Tibial artery (tissue), 4 donors: Measurements from ENCODE around the gene CYP2U1.

Experiments
- DNase-seq, 2 donors: peaks; one replicate each; pipeline ENCODE4 v3.0.0-alpha.2; 2019
- H3K27ac ChIP-seq, 2 donors: fragments of 200-600 bp; sonication (generic) in 1 of 2; 1 replicate in 1 of 2; 2 replicates in 1 of 2; pipeline ENCODE4 v1.5.1; 2018 to 2019; ENCODE audit warnings: mild to moderate bottlenecking in 1 of 2
- H3K27me3 ChIP-seq, 2 donors: fragments of 200-600 bp; sonication (generic) in 1 of 2; one replicate each; pipeline versions ENCODE4 v1.5.1 to v1.6.0; 2016 to 2019
- H3K36me3 ChIP-seq, 3 donors: fragments of 200-600 bp; sonication (generic) in 2 of 3; one replicate each; pipeline ENCODE4 v1.5.1; 2016 to 2019; ENCODE audit warnings: mild to moderate bottlenecking in 2 of 3
- H3K4me1 ChIP-seq, 4 donors: fragments of 200-600 bp; sonication (generic) in 2 of 4; 1 replicate in 3 of 4; 2 replicates in 1 of 4; pipeline ENCODE4 v1.5.1; 2016 to 2019
- H3K4me3 ChIP-seq, 2 donors: fragments of 200-600 bp; sonication (generic) in 1 of 2; 1 replicate in 1 of 2; 2 replicates in 1 of 2; pipeline ENCODE4 v1.5.1; 2018 to 2019; ENCODE audit warnings: mild to moderate bottlenecking in 2 of 2
- H3K9me3 ChIP-seq, 3 donors: fragments of 200-600 bp; sonication (generic) in 1 of 3; one replicate each; pipeline ENCODE4 v1.5.1; 2016 to 2019
- intact Hi-C: fragments of 100-400 bp; cut with DNase I; formaldehyde crosslinking; loops from one replicate; pipeline ENCODE4 v1.15.0; 2023; ENCODE audit warnings: low total_unique reads
- TF ChIP-seq, protein P1 (sequence below), 2 experiments: fragments of 200-600 bp in 1 of 2; fragments of 450-650 bp in 1 of 2; IDR thresholded peaks; one replicate each; pipeline ENCODE4 v1.5.1; 2017 to 2019; ENCODE audit warnings: antibody characterized with exemption in 2 of 2, mild to moderate bottlenecking in 1 of 2, moderate library complexity in 1 of 2

The CYP2U1 gene

DNA sequence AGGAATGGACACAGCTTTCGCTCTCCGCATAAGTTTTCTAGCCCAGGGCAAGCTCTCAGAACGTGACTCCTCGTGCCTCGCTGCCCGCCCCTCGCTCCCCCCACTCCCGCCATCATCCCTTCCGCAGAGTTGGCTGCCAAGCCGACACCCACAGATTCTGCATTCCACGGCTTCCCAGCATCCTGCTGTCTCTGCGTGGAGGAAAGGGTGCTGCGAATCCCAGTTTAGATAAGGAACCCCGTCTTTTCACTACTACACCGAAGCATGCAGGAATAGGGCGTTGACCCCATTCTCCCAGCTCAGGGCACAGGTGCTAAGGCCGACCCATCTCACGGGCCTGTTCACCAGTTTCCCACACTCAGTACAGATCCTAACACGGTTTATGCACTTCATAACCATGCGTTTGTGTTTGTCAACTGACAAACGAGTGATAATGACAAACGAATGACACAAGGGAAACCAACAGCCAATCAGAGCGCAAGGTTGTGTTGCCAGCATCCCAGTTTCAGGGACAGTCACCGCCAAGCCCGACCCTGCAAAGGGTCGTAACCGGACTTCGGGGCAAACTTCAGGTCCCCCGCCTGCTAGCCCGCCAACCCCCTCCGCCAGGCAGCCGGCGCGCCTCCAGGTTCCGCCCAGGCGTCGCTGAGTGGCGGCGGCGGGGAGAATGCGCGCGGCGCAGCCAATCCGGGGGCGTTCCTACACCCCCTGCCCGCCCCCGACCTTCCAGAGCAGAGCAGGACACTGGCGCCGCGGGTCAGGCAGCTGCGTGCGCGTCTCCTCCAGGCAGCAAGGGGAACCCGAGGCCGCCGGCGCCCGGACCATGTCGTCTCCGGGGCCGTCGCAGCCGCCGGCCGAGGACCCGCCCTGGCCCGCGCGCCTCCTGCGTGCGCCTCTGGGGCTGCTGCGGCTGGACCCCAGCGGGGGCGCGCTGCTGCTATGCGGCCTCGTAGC is at the start of gene CYP2U1:
TSS of gene CYP2U1 (plus strand) at position 729 of the 954 bp plus-strand sequence. CDS start at position 824, 95 bp downstream.
- intact Hi-C loops = loop anchor here (10.0 kb wide), 3 partner anchors 54 to 106 kb away; partner anchors contain the start of genes HADH and SGMS2
- TF ChIP-seq, protein P1, sequence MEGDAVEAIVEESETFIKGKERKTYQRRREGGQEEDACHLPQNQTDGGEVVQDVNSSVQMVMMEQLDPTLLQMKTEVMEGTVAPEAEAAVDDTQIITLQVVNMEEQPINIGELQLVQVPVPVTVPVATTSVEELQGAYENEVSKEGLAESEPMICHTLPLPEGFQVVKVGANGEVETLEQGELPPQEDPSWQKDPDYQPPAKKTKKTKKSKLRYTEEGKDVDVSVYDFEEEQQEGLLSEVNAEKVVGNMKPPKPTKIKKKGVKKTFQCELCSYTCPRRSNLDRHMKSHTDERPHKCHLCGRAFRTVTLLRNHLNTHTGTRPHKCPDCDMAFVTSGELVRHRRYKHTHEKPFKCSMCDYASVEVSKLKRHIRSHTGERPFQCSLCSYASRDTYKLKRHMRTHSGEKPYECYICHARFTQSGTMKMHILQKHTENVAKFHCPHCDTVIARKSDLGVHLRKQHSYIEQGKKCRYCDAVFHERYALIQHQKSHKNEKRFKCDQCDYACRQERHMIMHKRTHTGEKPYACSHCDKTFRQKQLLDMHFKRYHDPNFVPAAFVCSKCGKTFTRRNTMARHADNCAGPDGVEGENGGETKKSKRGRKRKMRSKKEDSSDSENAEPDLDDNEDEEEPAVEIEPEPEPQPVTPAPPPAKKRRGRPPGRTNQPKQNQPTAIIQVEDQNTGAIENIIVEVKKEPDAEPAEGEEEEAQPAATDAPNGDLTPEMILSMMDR (IDR thresholded peaks at IDR 0.05) = peak; percentile 20 to 31
- Histone ChIP-seq H3K27me3 (no peaks in the 10 kb centered on the region), H3K9me3 (no peaks in the 10 kb centered on the region), H3K27ac (peak within 1 kb of the TSS; percentile 88 to 89), H3K4me3 (peak within 1 kb of the TSS; percentile 75 to 84), H3K4me1 (peaks cover 0 to 30% (median 13%) of the 10 kb centered on the region in 4 donors), H3K36me3 (peaks cover 0 to 5% (median 0%) of the 10 kb centered on the region in 3 donors)
- DNase-seq = peak; percentile 91 to 95

DNA sequence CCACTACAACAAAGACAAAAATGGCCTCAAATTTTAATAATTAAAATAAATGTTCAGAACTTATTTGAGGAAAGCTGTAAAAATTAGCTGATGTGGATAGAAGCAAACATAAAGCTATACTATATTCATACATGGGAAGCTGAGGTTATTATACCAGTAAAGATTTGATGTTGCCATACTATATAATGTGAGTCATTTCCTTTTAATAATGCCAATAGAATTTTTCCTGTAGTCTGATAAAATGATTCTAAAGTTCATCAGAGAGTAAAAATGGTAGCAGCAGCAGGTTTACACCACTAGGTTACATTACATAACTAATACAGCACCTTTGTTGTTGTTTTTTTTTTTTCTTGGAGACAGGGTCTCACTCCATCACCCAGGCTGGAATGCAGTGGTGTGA is 45.5 kb upstream of the CYP2U1 start:
- H3K36me3 ChIP-seq = no peaks in the 10 kb centered on the region
- H3K9me3 ChIP-seq = peaks cover 0 to 9% (median 0%) of the 10 kb centered on the region in 3 donors
- H3K4me3 ChIP-seq = no peak overlapping the region
- intact Hi-C loops = no loop called here
- H3K27me3 ChIP-seq = no peaks in the 10 kb centered on the region
- DNase-seq = no peak
- TF ChIP-seq, protein P1 (IDR thresholded peaks at IDR 0.05) = no peak
- H3K27ac ChIP-seq = no peak overlapping the region
- H3K4me1 ChIP-seq = no peaks in the 10 kb centered on the region

DNA sequence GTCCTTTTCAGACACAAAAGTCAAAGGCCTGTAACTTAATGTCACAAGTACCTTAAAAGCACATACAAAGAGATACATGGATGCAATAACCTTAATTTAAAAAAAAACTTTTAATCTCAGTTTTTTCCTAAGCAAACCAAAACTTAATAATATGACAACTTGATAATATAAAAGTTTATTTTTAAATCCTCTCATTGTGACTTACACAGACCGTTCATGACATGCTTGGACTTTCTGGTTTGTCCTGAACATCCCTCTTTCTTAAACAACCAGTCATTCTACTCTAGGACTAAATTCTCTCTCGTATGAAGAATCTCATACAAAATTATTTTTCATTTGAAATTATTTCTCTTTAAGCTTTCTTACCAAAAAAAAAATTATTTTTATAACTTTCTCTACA is 43.1 kb upstream of the CYP2U1 start:
- intact Hi-C loops = no loop called here

DNA sequence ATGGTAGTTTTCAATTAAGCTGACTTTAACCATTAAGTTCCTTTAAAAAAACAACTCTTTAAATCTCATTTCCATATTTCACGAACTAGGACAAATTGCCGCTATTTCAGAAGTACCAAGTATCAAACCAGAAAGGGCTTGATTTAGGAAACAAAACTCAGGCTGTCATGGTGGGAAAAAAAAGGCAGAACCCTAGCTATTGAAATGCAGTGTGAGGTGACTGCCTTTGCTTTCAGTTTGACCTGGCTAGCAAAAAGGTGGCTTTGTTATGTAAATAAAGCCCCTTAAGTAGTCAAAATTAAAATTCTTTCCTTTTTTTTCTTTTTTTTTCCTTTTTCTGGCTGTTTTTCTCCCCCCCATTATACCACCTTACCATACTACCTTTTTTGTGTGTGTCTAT is 40.6 kb upstream of the CYP2U1 start:
- intact Hi-C loops = no loop called here

More for the DNA sequence above, 43.1 kb upstream of the CYP2U1 start:
- TF ChIP-seq, protein P1 (IDR thresholded peaks at IDR 0.05) = no peak
- H3K27ac ChIP-seq = no peak overlapping the region
- DNase-seq = no peak
- no peak overlapping the region for H3K4me3 ChIP-seq
- H3K9me3 ChIP-seq = peaks cover 0 to 9% (median 0%) of the 10 kb centered on the region in 3 donors
- H3K27me3 ChIP-seq = no peaks in the 10 kb centered on the region
- H3K4me1 ChIP-seq = no peaks in the 10 kb centered on the region
- H3K36me3 ChIP-seq = no peaks in the 10 kb centered on the region

DNA sequence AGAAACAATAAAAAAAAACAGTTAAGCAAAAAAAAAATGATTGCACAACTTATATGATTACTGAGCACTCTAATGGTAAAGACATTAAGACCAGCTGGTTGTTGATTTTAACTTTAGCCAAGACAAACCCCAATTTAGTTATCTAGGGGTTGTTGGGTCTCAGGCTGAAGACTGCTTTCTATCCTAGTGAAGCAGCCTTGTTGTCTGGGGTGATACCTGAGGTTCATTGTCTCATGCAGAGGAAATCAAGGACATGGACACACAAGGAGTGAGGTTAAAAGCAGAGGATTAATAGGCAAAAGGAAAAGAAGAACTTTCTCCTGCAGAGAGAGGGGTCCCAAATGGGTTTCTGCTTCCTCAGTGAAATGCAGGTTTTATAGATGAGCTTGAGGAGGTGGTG is 40.0 kb upstream of the CYP2U1 start:
- intact Hi-C loops = no loop called here
- H3K27ac ChIP-seq = no peak overlapping the region

More for the DNA sequence above, 40.6 kb upstream of the CYP2U1 start:
- TF ChIP-seq, protein P1 (IDR thresholded peaks at IDR 0.05) = no peak
- Histone ChIP-seq H3K36me3 (no peaks in the 10 kb centered on the region), H3K27ac (no peak overlapping the region), H3K4me3 (no peak overlapping the region), H3K4me1 (peaks cover 0 to 9% (median 1%) of the 10 kb centered on the region in 4 donors), H3K9me3 (peaks cover 0 to 9% (median 0%) of the 10 kb centered on the region in 3 donors), H3K27me3 (no peaks in the 10 kb centered on the region)
- DNase-seq = no peak

More for the DNA sequence above, 40.0 kb upstream of the CYP2U1 start:
- Histone ChIP-seq H3K27me3 (no peaks in the 10 kb centered on the region), H3K4me1 (peaks cover 0 to 14% (median 5%) of the 10 kb centered on the region in 4 donors), H3K4me3 (no peak overlapping the region), H3K9me3 (peaks cover 0 to 9% (median 0%) of the 10 kb centered on the region in 3 donors), H3K36me3 (no peaks in the 10 kb centered on the region)
- no peak for DNase-seq
- TF ChIP-seq, protein P1 (IDR thresholded peaks at IDR 0.05) = no peak
